Measurements from ENCODE around the gene DIO3. TPM values are rescaled to one million over a fixed set of nuclear protein-coding genes. Genes with fewer than 3 reads are reported as not detected.

The DIO3 gene
- polyA plus RNA-seq, 1 donor from 2014 or later, result 49.2 TPM

DNA sequence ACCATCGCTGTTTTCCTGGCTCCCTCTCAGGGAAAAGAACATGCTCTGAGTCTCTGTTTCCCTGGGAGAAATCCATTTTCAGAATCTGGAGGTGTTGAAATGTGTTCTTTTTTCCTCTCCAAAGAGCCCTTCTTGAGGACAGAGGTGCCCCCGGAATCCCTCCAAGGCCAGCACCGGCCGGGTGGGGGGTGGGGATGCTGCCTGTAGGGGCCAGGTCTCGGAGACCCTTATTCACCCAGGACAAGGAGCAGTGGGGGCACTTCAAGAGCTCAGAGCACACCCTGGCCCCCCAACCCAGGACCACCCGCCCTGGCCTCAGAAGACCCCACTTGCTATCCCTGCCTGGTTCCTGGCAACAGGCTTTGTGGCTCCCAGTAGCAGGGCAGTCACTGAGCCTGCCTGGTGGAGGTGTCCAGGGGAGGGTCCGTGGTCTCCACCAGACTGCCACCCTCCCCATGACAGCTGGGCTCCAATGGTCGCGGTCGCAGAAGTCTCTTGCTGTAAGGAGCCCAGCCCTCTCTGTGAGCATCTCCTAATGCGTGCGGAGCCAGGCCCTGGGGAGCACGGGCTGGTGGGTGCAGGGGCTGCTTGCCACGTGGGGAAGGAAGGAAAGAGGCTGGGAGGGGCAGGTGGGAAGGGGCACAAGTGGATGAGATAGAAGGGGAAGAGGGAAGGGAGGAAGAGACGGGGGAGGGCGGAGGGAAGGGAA is 13.2 kb upstream of the DIO3 start:
- no peaks in the 10 kb centered on the region for H3K36me3 ChIP-seq (ENCODE audit: insufficient read depth, low read length)
- no peak for TF ChIP-seq MXI1 (conservative IDR thresholded peaks at IDR 0.05; ENCODE audit: poor library complexity, severe bottlenecking)
- TF ChIP-seq EZH2 (IDR thresholded peaks at IDR 0.05; ENCODE audit: borderline replicate concordance, insufficient read depth, low read length, poor library complexity, severe bottlenecking), result no peak
- no peak for TF ChIP-seq SMC3 (conservative IDR thresholded peaks at IDR 0.05; ENCODE audit: poor library complexity)
- no peak for TF ChIP-seq TAF1 (IDR thresholded peaks at IDR 0.05; ENCODE audit: low read depth)
- TF ChIP-seq POLR2AphosphoS5 (IDR thresholded peaks at IDR 0.05), result no peak
- no peak for TF ChIP-seq RAD21 (conservative IDR thresholded peaks at IDR 0.05)
- no peak for TF ChIP-seq EP300 (conservative IDR thresholded peaks at IDR 0.05; ENCODE audit: poor library complexity, severe bottlenecking)
- TF ChIP-seq, protein P1, sequence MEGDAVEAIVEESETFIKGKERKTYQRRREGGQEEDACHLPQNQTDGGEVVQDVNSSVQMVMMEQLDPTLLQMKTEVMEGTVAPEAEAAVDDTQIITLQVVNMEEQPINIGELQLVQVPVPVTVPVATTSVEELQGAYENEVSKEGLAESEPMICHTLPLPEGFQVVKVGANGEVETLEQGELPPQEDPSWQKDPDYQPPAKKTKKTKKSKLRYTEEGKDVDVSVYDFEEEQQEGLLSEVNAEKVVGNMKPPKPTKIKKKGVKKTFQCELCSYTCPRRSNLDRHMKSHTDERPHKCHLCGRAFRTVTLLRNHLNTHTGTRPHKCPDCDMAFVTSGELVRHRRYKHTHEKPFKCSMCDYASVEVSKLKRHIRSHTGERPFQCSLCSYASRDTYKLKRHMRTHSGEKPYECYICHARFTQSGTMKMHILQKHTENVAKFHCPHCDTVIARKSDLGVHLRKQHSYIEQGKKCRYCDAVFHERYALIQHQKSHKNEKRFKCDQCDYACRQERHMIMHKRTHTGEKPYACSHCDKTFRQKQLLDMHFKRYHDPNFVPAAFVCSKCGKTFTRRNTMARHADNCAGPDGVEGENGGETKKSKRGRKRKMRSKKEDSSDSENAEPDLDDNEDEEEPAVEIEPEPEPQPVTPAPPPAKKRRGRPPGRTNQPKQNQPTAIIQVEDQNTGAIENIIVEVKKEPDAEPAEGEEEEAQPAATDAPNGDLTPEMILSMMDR (IDR thresholded peaks at IDR 0.05; ENCODE audit: poor library complexity, severe bottlenecking), result no peak
- TF ChIP-seq, protein P2, sequence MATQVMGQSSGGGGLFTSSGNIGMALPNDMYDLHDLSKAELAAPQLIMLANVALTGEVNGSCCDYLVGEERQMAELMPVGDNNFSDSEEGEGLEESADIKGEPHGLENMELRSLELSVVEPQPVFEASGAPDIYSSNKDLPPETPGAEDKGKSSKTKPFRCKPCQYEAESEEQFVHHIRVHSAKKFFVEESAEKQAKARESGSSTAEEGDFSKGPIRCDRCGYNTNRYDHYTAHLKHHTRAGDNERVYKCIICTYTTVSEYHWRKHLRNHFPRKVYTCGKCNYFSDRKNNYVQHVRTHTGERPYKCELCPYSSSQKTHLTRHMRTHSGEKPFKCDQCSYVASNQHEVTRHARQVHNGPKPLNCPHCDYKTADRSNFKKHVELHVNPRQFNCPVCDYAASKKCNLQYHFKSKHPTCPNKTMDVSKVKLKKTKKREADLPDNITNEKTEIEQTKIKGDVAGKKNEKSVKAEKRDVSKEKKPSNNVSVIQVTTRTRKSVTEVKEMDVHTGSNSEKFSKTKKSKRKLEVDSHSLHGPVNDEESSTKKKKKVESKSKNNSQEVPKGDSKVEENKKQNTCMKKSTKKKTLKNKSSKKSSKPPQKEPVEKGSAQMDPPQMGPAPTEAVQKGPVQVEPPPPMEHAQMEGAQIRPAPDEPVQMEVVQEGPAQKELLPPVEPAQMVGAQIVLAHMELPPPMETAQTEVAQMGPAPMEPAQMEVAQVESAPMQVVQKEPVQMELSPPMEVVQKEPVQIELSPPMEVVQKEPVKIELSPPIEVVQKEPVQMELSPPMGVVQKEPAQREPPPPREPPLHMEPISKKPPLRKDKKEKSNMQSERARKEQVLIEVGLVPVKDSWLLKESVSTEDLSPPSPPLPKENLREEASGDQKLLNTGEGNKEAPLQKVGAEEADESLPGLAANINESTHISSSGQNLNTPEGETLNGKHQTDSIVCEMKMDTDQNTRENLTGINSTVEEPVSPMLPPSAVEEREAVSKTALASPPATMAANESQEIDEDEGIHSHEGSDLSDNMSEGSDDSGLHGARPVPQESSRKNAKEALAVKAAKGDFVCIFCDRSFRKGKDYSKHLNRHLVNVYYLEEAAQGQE (IDR thresholded peaks at IDR 0.05; ENCODE audit: borderline replicate concordance), result no peak
- H3K9me2 ChIP-seq (ENCODE audit: insufficient read depth, low read length), result no peaks in the 10 kb centered on the region

DNA sequence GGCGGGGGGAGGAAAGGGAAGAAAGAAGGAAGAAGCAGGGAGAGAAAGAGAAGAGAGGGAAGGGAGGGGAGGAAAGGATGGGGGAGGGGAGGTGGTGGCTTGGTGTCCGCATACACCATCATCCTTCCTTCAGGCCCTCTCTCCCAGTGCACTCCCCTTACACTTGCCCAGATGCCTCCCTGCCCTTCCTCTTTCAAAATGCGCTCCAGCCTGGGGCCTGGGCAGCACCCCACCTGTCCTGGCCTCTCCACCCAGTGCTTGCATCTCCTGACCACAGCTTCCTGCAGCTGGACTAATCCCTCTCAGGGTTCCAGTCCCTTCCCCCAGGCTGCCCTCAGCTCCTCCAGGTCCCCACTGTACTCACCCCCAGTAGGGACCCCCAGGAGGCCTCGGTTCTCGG is 12.6 kb upstream of the DIO3 start:
- no peak overlapping the region for H3K4me3 ChIP-seq (ENCODE audit: low read length)
- no peak overlapping the region for H2AFZ ChIP-seq (ENCODE audit: low read depth, low read length)
- no peaks in the 10 kb centered on the region for H4K20me1 ChIP-seq (ENCODE audit: insufficient read depth)
- no peak overlapping the region for H3K27ac ChIP-seq (ENCODE audit: low read length)
- TF ChIP-seq POLR2AphosphoS5 (IDR thresholded peaks at IDR 0.05) (no peak), EP300 (conservative IDR thresholded peaks at IDR 0.05; ENCODE audit: poor library complexity, severe bottlenecking) (no peak), RAD21 (conservative IDR thresholded peaks at IDR 0.05) (no peak), EZH2 (IDR thresholded peaks at IDR 0.05; ENCODE audit: borderline replicate concordance, insufficient read depth, low read length, poor library complexity, severe bottlenecking) (no peak), SMC3 (conservative IDR thresholded peaks at IDR 0.05; ENCODE audit: poor library complexity) (no peak), TAF1 (IDR thresholded peaks at IDR 0.05; ENCODE audit: low read depth) (no peak), MXI1 (conservative IDR thresholded peaks at IDR 0.05; ENCODE audit: poor library complexity, severe bottlenecking) (no peak)
- TF ChIP-seq, protein P1 (IDR thresholded peaks at IDR 0.05; ENCODE audit: poor library complexity, severe bottlenecking), result no peak
- TF ChIP-seq, protein P2 (IDR thresholded peaks at IDR 0.05; ENCODE audit: borderline replicate concordance), result no peak
- no peak overlapping the region for H3K4me2 ChIP-seq (ENCODE audit: low read length)
- no peaks in the 10 kb centered on the region for H3K79me2 ChIP-seq (replicated peaks; ENCODE audit: insufficient read depth, low read length)
- no peaks in the 10 kb centered on the region for H3K9me2 ChIP-seq (ENCODE audit: insufficient read depth, low read length)
- H3K27me3 ChIP-seq (ENCODE audit: insufficient read depth, low read depth, low read length), result no peaks in the 10 kb centered on the region
- no peaks in the 10 kb centered on the region for H3K9me3 ChIP-seq (ENCODE audit: low read length)
- no peaks in the 10 kb centered on the region for H3K36me3 ChIP-seq (ENCODE audit: insufficient read depth, low read length)
- no peaks in the 10 kb centered on the region for H3F3A ChIP-seq (ENCODE audit: insufficient read depth, low read length, poor library complexity, severe bottlenecking)
- H3K9ac ChIP-seq (ENCODE audit: low read length), result no peak overlapping the region

More for the DNA sequence above, 13.2 kb upstream of the DIO3 start:
- H3K4me3 ChIP-seq (ENCODE audit: low read length), result no peak overlapping the region
- no peaks in the 10 kb centered on the region for H3K9me3 ChIP-seq (ENCODE audit: low read length)
- H3K79me2 ChIP-seq (replicated peaks; ENCODE audit: insufficient read depth, low read length), result no peaks in the 10 kb centered on the region
- no peak overlapping the region for H3K9ac ChIP-seq (ENCODE audit: low read length)
- no peaks in the 10 kb centered on the region for H3F3A ChIP-seq (ENCODE audit: insufficient read depth, low read length, poor library complexity, severe bottlenecking)
- no peaks in the 10 kb centered on the region for H3K27me3 ChIP-seq (ENCODE audit: insufficient read depth, low read depth, low read length)
- H4K20me1 ChIP-seq (ENCODE audit: insufficient read depth), result no peaks in the 10 kb centered on the region
- H3K27ac ChIP-seq (ENCODE audit: low read length), result no peak overlapping the region
- H3K4me2 ChIP-seq (ENCODE audit: low read length), result no peak overlapping the region
- no peak overlapping the region for H2AFZ ChIP-seq (ENCODE audit: low read depth, low read length)

Measured in neural cell (in vitro differentiated cells).